Smooth muscle cell (in vitro differentiated cells): Measurements from ENCODE around the gene WDR86. TPM values are rescaled to one million over a fixed set of nuclear protein-coding genes. Genes with fewer than 3 reads are reported as not detected.

Source experiments
- DNase-seq: peaks from one replicate; lab custom pipeline; 2025; ENCODE audit not compliant: unreplicated experiment; lab: John Stamatoyannopoulos, UW
- H2AFZ ChIP-seq: fragments of 200-600 bp; sonication (generic); 2 replicates; pipeline ENCODE4 v1.6.0; 2016; ENCODE audit warnings: antibody characterized with exemption, low read depth, mild to moderate bottlenecking
- H3F3A ChIP-seq: fragments of 200-600 bp; sonication (generic); 2 replicates; pipeline ENCODE4 v1.6.0; 2017; ENCODE audit warnings: antibody characterized with exemption, low read depth
- H3K27ac ChIP-seq: fragments of 200-600 bp; sonication (generic); 2 replicates; pipeline ENCODE4 v1.5.1; 2016; ENCODE audit warnings: low read depth, mild to moderate bottlenecking
- H3K27me3 ChIP-seq: fragments of 200-600 bp; sonication (generic); 2 replicates; pipeline ENCODE4 v1.6.1; 2016; ENCODE audit warnings: low read depth, mild to moderate bottlenecking
- H3K36me3 ChIP-seq: fragments of 200-600 bp; sonication (generic); 2 replicates; pipeline ENCODE4 v1.5.1; 2016; ENCODE audit warnings: low read depth
- H3K4me1 ChIP-seq: fragments of 200-600 bp; sonication (generic); 2 replicates; pipeline ENCODE4 v1.5.1; 2016; ENCODE audit warnings: low read depth
- H3K4me2 ChIP-seq: fragments of 200-600 bp; sonication (generic); 2 replicates; pipeline ENCODE4 v1.6.0; 2016; ENCODE audit warnings: mild to moderate bottlenecking
- H3K4me3 ChIP-seq: fragments of 200-600 bp; sonication (generic); 2 replicates; pipeline ENCODE4 v1.5.1; 2016; ENCODE audit warnings: mild to moderate bottlenecking
- H3K79me2 ChIP-seq: fragments of 200-600 bp; sonication (generic); 2 replicates; pipeline ENCODE4 v1.6.0; 2016; ENCODE audit warnings: low read depth, mild to moderate bottlenecking
- H3K9ac ChIP-seq: fragments of 200-600 bp; sonication (generic); 2 replicates; pipeline ENCODE4 v1.6.0; 2016; ENCODE audit warnings: low read depth
- H3K9me3 ChIP-seq: fragments of 200-600 bp; sonication (generic); replicated peaks from 2 replicates; pipeline ENCODE4 v1.5.1; 2016; ENCODE audit warnings: low read depth
- H4K20me1 ChIP-seq: fragments of 200-600 bp; sonication (generic); 2 replicates; pipeline ENCODE4 v1.6.0; 2016; ENCODE audit warnings: low read depth
- WGBS: methylation state at CpG from one replicate; pipeline ENCODE4 v1.1.7; 2016; ENCODE audit warnings: low lambda C conversion rate; 5-methylcytosine and 5-hydroxymethylcytosine counted together
- polyA plus RNA-seq: library from polyadenylated mRNA; unstranded; fragments of >200 nt; fragmentation: Nextera tagmentation; extraction: Ambion mirVana; gene quantifications from 2 replicates; pipeline ENCODE4 v1.2.1, GENCODE V29; 2016
- total RNA-seq: library from RNA; depleted of rRNA; stranded (reverse); fragments of >200 nt; gene quantifications from 2 replicates; pipeline ENCODE4 v1.2.3, GENCODE V29; 2014
- TF ChIP-seq, protein P1 (sequence below): fragments of 200-600 bp; sonication (generic); IDR thresholded peaks from 2 replicates; pipeline ENCODE4 v1.5.1; 2017; ENCODE audit warnings: borderline replicate concordance, mild to moderate bottlenecking, antibody characterized with exemption; ENCODE audit not compliant: insufficient read depth, poor library complexity, severe bottlenecking

The WDR86 gene
- total and polyA plus RNA-seq, 2 experiments from 2014 or later = 1.3 to 4.1 TPM

DNA sequence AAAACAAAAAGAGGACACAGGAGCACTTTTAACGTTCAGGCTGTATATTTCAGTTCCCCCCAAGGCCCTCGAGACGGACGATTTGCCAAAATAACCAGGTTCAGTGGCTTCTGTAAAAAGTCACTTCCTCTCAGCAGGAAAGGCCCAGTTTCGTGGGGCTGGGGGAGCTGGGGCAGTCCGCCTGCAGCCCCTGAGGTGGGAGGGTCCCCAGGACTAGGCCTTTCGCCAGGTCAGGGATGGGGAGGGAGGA, 28.8 kb downstream of the WDR86 start:
- no peaks in the 10 kb centered on the region for H4K20me1 ChIP-seq
- H3F3A ChIP-seq = no peaks in the 10 kb centered on the region
- no peaks in the 10 kb centered on the region for H3K36me3 ChIP-seq
- H3K9ac ChIP-seq = no peak overlapping the region
- H3K4me1 ChIP-seq = peaks cover 8% of the 10 kb centered on the region
- 56% methylated on average over 7 of the region's 7 CpGs for WGBS
- H3K79me2 ChIP-seq = no peaks in the 10 kb centered on the region
- H3K4me3 ChIP-seq = peak overlapping the region; percentile 40
- TF ChIP-seq, protein P1, sequence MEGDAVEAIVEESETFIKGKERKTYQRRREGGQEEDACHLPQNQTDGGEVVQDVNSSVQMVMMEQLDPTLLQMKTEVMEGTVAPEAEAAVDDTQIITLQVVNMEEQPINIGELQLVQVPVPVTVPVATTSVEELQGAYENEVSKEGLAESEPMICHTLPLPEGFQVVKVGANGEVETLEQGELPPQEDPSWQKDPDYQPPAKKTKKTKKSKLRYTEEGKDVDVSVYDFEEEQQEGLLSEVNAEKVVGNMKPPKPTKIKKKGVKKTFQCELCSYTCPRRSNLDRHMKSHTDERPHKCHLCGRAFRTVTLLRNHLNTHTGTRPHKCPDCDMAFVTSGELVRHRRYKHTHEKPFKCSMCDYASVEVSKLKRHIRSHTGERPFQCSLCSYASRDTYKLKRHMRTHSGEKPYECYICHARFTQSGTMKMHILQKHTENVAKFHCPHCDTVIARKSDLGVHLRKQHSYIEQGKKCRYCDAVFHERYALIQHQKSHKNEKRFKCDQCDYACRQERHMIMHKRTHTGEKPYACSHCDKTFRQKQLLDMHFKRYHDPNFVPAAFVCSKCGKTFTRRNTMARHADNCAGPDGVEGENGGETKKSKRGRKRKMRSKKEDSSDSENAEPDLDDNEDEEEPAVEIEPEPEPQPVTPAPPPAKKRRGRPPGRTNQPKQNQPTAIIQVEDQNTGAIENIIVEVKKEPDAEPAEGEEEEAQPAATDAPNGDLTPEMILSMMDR = no peak
- H3K9me3 ChIP-seq = no peaks in the 10 kb centered on the region
- no peak overlapping the region for H3K27ac ChIP-seq
- peaks cover 35% of the 10 kb centered on the region for H3K27me3 ChIP-seq
- no peak overlapping the region for H2AFZ ChIP-seq
- peak overlapping the region; percentile 85 for H3K4me2 ChIP-seq
- DNase-seq = no peak

- H3K4me1 ChIP-seq = peaks cover 8% of the 10 kb centered on the region
- no peak overlapping the region for H3K4me3 ChIP-seq
- H3K27me3 ChIP-seq = peaks cover 35% of the 10 kb centered on the region
- no peak for DNase-seq
- H3K36me3 ChIP-seq = no peaks in the 10 kb centered on the region
- no peak overlapping the region for H3K4me2 ChIP-seq
- TF ChIP-seq, protein P1 = no peak
- H2AFZ ChIP-seq = no peak overlapping the region
- H3K9me3 ChIP-seq = no peaks in the 10 kb centered on the region
- no peak overlapping the region for H3K9ac ChIP-seq
- no peaks in the 10 kb centered on the region for H3F3A ChIP-seq
- H4K20me1 ChIP-seq = no peaks in the 10 kb centered on the region
- no peaks in the 10 kb centered on the region for H3K79me2 ChIP-seq
- no peak overlapping the region for H3K27ac ChIP-seq
- 94% methylated on average over 26 of the region's 32 CpGs for WGBS
Observed at GRCh38 chr7:151380199-151381097, 29.4 kb downstream of the WDR86 start.

- Histone ChIP-seq H3K9me3 (no peaks in the 10 kb centered on the region), H3F3A (no peaks in the 10 kb centered on the region), H3K36me3 (no peaks in the 10 kb centered on the region), H3K9ac (no peak overlapping the region), H2AFZ (no peak overlapping the region), H3K4me1 (peaks cover 8% of the 10 kb centered on the region), H3K79me2 (no peaks in the 10 kb centered on the region), H4K20me1 (no peaks in the 10 kb centered on the region), H3K4me3 (no peak overlapping the region), H3K27me3 (peaks cover 35% of the 10 kb centered on the region), H3K27ac (no peak overlapping the region), H3K4me2 (no peak overlapping the region)
- DNase-seq = no peak
- 84% methylated on average over 25 of the region's 25 CpGs for WGBS
- TF ChIP-seq, protein P1 = no peak
Observed at GRCh38 chr7:151379534-151380198, 30.2 kb downstream of the WDR86 start.
